HEK293T (cell line): ENCODE data around the gene KRI1.

Experiments used
- CTCF ChIA-PET: fragments of 350-600 bp; formaldehyde crosslinking; extraction: SDS; loops from one replicate; lab custom pipeline; 2021; ENCODE audit warnings: antibody characterized with exemption, inconsistent platforms; lab: Yijun Ruan, JAX
- POLR2A ChIA-PET: fragments of 350-600 bp; formaldehyde crosslinking; extraction: SDS; loops from one replicate; lab custom pipeline; 2020; ENCODE audit warnings: antibody characterized with exemption, inconsistent platforms; lab: Yijun Ruan, JAX
- DNase-seq: peaks from one replicate; pipeline ENCODE4 v3.0.0; 2012; ENCODE audit warnings: mixed read lengths; ENCODE audit errors: extremely low spot score
- ARNT ChIP-seq: fragments of 450-650 bp; IDR thresholded peaks from 2 replicates; pipeline ENCODE4 v1.6.1; 2017; ENCODE audit warnings: mild to moderate bottlenecking
- BHLHE40 ChIP-seq: fragments of 450-650 bp; IDR thresholded peaks from 2 replicates; pipeline ENCODE4 v1.6.1; 2016; ENCODE audit warnings: mild to moderate bottlenecking, moderate library complexity, borderline replicate concordance
- CTBP1 ChIP-seq: fragments of 450-650 bp; IDR thresholded peaks from 2 replicates; pipeline ENCODE4 v1.6.1; 2016; ENCODE audit warnings: borderline replicate concordance
- ELF4 ChIP-seq: fragments of 450-650 bp; IDR thresholded peaks from 2 replicates; pipeline ENCODE4 v1.6.1; 2017; ENCODE audit warnings: antibody characterized with exemption
- FOXA1 ChIP-seq: fragments of 450-650 bp; IDR thresholded peaks from 2 replicates; pipeline ENCODE4 v1.6.1; 2016; ENCODE audit warnings: mild to moderate bottlenecking
- FOXK2 ChIP-seq: fragments of 450-650 bp; IDR thresholded peaks from 2 replicates; pipeline ENCODE4 v1.6.1; 2016; ENCODE audit warnings: mild to moderate bottlenecking
- FOXM1 ChIP-seq: fragments of 450-650 bp; IDR thresholded peaks from 2 replicates; pipeline ENCODE4 v1.6.1; 2017; ENCODE audit warnings: mild to moderate bottlenecking, borderline replicate concordance
- HDGF ChIP-seq: fragments of 450-650 bp; IDR thresholded peaks from 2 replicates; pipeline ENCODE4 v1.6.1; 2017; ENCODE audit warnings: antibody characterized with exemption, borderline replicate concordance
- L3MBTL2 ChIP-seq: fragments of 450-650 bp; conservative IDR thresholded peaks from 2 replicates; pipeline ENCODE4 v1.6.1; 2016; ENCODE audit warnings: mild to moderate bottlenecking
- LEF1 ChIP-seq: fragments of 450-650 bp; IDR thresholded peaks from 2 replicates; pipeline ENCODE4 v1.6.1; 2017; ENCODE audit warnings: mild to moderate bottlenecking, borderline replicate concordance
- NFRKB ChIP-seq: fragments of 450-650 bp; IDR thresholded peaks from 2 replicates; pipeline ENCODE4 v1.6.1; 2016; ENCODE audit warnings: mild to moderate bottlenecking, moderate library complexity
- PKNOX1 ChIP-seq: fragments of 450-650 bp; IDR thresholded peaks from 2 replicates; pipeline ENCODE4 v1.6.1; 2016
- SP1 ChIP-seq: fragments of 450-650 bp; IDR thresholded peaks from 2 replicates; pipeline ENCODE4 v1.6.1; 2017
- SUZ12 ChIP-seq: fragments of 450-650 bp; IDR thresholded peaks from 2 replicates; pipeline ENCODE4 v1.6.1; 2016; ENCODE audit warnings: mild to moderate bottlenecking
- TARDBP ChIP-seq: fragments of 450-650 bp; IDR thresholded peaks from 2 replicates; pipeline ENCODE4 v1.6.1; 2016
- ZNF384 ChIP-seq: fragments of 450-650 bp; IDR thresholded peaks from 2 replicates; pipeline ENCODE4 v1.6.1; 2016

Gene KRI1

GRCh38 chr19:10566658-10567410 lies 1.0 kb upstream of the KRI1 start:
- no peak for DNase-seq
- ChIA-PET POLR2A (interaction anchor here (0.9 to 3.8 kb wide), 3 partner anchors 13 to 83 kb away, joined by 3 to 20 read pairs (median 5); no protein-coding TSS in a partner anchor), CTCF (interaction anchor here (1.0 to 1.6 kb wide), 4 partner anchors 24 to 78 kb away, joined by 3 to 7 read pairs (median 4); no protein-coding TSS in a partner anchor)
- TF ChIP-seq BHLHE40 (no peak), FOXM1 (no peak), ELF4 (no peak)

GRCh38 chr19:10566408-10566657 lies 523 bp upstream of the KRI1 start:
- TF ChIP-seq FOXM1 (no peak), ZNF384 (no peak), FOXA1 (no peak)
- no peak for DNase-seq
- ChIA-PET POLR2A (interaction anchor here (1.2 to 1.3 kb wide), 2 partner anchors 12 to 23 kb away, joined by 3 to 5 read pairs; no protein-coding TSS in a partner anchor), CTCF (interaction anchor here (1.0 to 1.1 kb wide), 3 partner anchors 31 to 78 kb away, joined by 3 to 7 read pairs (median 5); no protein-coding TSS in a partner anchor)

GRCh38 chr19:10565028-10565566 lies 713 bp downstream of the KRI1 start:
- TF ChIP-seq FOXA1 (no peak), SUZ12 (no peak), ELF4 (no peak)
- ChIA-PET CTCF (no interaction called here), POLR2A (interaction anchor here (1.2 to 1.4 kb wide), 3 partner anchors 9 to 22 kb away, joined by 3 to 5 read pairs (median 5); no protein-coding TSS in a partner anchor)
- peak; percentile 60 for DNase-seq

- ChIA-PET POLR2A (interaction anchor here (0.7 to 1.8 kb wide), 2 partner anchors 10 to 21 kb away, joined by 3 to 6 read pairs; no protein-coding TSS in a partner anchor), CTCF (no interaction called here)
- DNase-seq = no peak
- TF ChIP-seq PKNOX1 = no peak
- no peak for TF ChIP-seq BHLHE40
- no peak for TF ChIP-seq CTBP1
- TF ChIP-seq LEF1 = no peak
- no peak for TF ChIP-seq HDGF
- no peak for TF ChIP-seq FOXM1
- no peak for TF ChIP-seq ELF4
- TF ChIP-seq TARDBP = no peak
- no peak for TF ChIP-seq ARNT
Measured at GRCh38 chr19:10562609-10563008, 3.2 kb downstream of the KRI1 start.

GRCh38 chr19:10560154-10560553 lies 5.7 kb downstream of the KRI1 start:
- ChIA-PET POLR2A (no interaction called here), CTCF (no interaction called here)
- TF ChIP-seq FOXM1 = no peak
- no peak for TF ChIP-seq ARNT
- no peak for TF ChIP-seq BHLHE40
- no peak for TF ChIP-seq LEF1
- no peak for TF ChIP-seq PKNOX1
- TF ChIP-seq L3MBTL2 = no peak
- TF ChIP-seq SP1 = no peak
- TF ChIP-seq SUZ12 = no peak
- no peak for TF ChIP-seq TARDBP
- no peak for TF ChIP-seq HDGF
- no peak for TF ChIP-seq NFRKB
- TF ChIP-seq ZNF384 = no peak
- no peak for TF ChIP-seq ELF4
- TF ChIP-seq FOXK2 = no peak
- no peak for TF ChIP-seq FOXA1
- TF ChIP-seq CTBP1 = no peak
- DNase-seq = no peak

- no peak for DNase-seq
- CTCF ChIA-PET = no interaction called here
- TF ChIP-seq HDGF = no peak
- no peak for TF ChIP-seq ELF4
- no peak for TF ChIP-seq SUZ12
- TF ChIP-seq ARNT = no peak
- TF ChIP-seq SP1 = no peak
- no peak for TF ChIP-seq NFRKB
- no peak for TF ChIP-seq FOXA1
- TF ChIP-seq FOXM1 = no peak
- TF ChIP-seq LEF1 = no peak
- no peak for TF ChIP-seq FOXK2
- no peak for TF ChIP-seq L3MBTL2
- no peak for TF ChIP-seq PKNOX1
- TF ChIP-seq TARDBP = no peak
- no peak for TF ChIP-seq BHLHE40
- TF ChIP-seq ZNF384 = no peak
- no peak for TF ChIP-seq CTBP1
- POLR2A ChIA-PET = no interaction called here
Measured at GRCh38 chr19:10557603-10558197, 8.1 kb downstream of the KRI1 start.
